Testis (tissue), 3 donors: Measurements from ENCODE around the gene ADSS1. TPM values are rescaled to one million over a fixed set of nuclear protein-coding genes. Genes with fewer than 3 reads are reported as not detected.
A peak's percentile ranks its signal among the peaks of the same experiment; 100 is the strongest.
"Not testable (repeated sequence)": the region's sequence is repeated elsewhere in the genome, so short reads cannot be mapped to it uniquely, and the experiment has no call there.

ENCODE experiments used
- DNase-seq: peaks from one replicate; pipeline ENCODE4 v3.0.0-alpha.2; 2019
- H3K27ac ChIP-seq, 2 donors: fragments of 200-600 bp; sonication (generic); one replicate each; pipeline ENCODE4 v1.5.1; 2019
- H3K27me3 ChIP-seq: fragments of 200-600 bp; sonication (generic); one replicate; pipeline ENCODE4 v1.5.1; 2019
- H3K36me3 ChIP-seq: fragments of 200-600 bp; sonication (generic); one replicate; pipeline ENCODE4 v1.5.1; 2017; ENCODE audit warnings: low read depth; ENCODE audit errors: missing control alignments
- H3K4me1 ChIP-seq: fragments of 200-600 bp; sonication (generic); one replicate; pipeline ENCODE4 v1.5.1; 2019
- H3K4me3 ChIP-seq, 2 donors: fragments of 200-600 bp; sonication (generic); one replicate each; pipeline ENCODE4 v1.5.1; 2017 to 2019
- H3K9me3 ChIP-seq: fragments of 200-600 bp; sonication (generic); one replicate; pipeline ENCODE4 v1.5.1; 2017
- POLR2A ChIP-seq: fragments of 450-650 bp; IDR thresholded peaks from one replicate; pipeline ENCODE4 v1.6.1; 2017; ENCODE audit warnings: antibody characterized with exemption, mild to moderate bottlenecking, moderate library complexity
- WGBS, 2 donors: methylation state at CpG; one replicate each; pipeline ENCODE4 v1.1.5; 2018; 5-methylcytosine and 5-hydroxymethylcytosine counted together
- intact Hi-C: fragments of 100-400 bp; cut with DNase I; formaldehyde crosslinking; loops from one replicate; pipeline ENCODE4 v1.15.1; 2023; ENCODE audit warnings: low total_unique reads
- polyA plus RNA-seq: library from polyadenylated mRNA; stranded (reverse); fragments of 350-450 nt; fragmentation: Illumina TruSeq; extraction: RNeasy Lipid Tissue Mini Kit (QIAGEN cat#74804); gene quantifications from one replicate; pipeline ENCODE4 v1.2.3, GENCODE V29; 2014; ENCODE audit warnings: low read depth, low replicate concordance; ENCODE audit not compliant: insufficient read depth
- total RNA-seq, 2 donors: library from RNA; depleted of rRNA; stranded (reverse); fragments of >200 nt; gene quantifications; one replicate each; pipeline ENCODE4 v1.2.3, GENCODE V29; 2016
- TF ChIP-seq, protein P1 (sequence below), 3 experiments: fragments of 450-650 bp in 2 of 3; fragments of 200-600 bp in 1 of 3; sonication (generic) in 1 of 3; IDR thresholded peaks; one replicate each; pipeline ENCODE4 v1.5.1; 2016 to 2019; ENCODE audit warnings: antibody characterized with exemption in 3 of 3, mild to moderate bottlenecking in 2 of 3, moderate library complexity in 1 of 3

ADSS1 gene
- total and polyA plus RNA-seq, 3 donors from 2014 or later = 48.7 to 79.6 (median 79.4) TPM

DNA sequence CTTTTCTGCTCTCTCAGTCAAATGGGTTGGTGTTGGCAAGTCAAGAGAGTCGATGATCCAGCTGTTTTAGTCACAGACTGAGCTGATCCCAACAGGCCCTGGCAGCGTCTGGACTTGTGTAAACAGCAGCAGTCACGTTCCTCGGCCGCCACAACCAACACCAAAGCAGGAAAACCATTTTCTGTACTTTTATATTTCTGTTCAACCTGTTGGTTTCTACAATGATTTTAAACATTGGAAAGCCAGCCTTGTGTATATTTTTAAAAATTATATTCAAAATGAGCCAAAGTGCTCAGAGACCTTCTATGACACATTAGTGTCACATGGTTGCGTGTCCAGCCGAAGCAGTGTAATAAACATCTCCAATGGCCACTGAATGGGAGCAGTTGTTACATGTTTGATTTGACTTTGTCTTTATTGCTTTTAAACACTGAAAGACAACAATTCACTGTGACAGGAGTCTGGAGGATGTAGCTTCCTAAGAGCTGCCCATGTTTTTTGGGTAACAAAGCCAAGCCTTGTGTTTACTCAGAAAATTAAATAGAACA is 23.0 kb downstream of the ADSS1 start:
- peaks cover 9% of the 10 kb centered on the region for H3K4me1 ChIP-seq
- no peak overlapping the region for H3K4me3 ChIP-seq
- H3K27ac ChIP-seq = peak overlapping the region in 1 of 2 donors; percentile 9
- intact Hi-C loops = no loop called here
- H3K36me3 ChIP-seq = no peaks in the 10 kb centered on the region
- WGBS, 2 donors = 81 to 82% methylated on average over 7 of the region's 7 CpGs
- H3K9me3 ChIP-seq = no peaks in the 10 kb centered on the region
- TF ChIP-seq POLR2A = no peak
- TF ChIP-seq, protein P1, sequence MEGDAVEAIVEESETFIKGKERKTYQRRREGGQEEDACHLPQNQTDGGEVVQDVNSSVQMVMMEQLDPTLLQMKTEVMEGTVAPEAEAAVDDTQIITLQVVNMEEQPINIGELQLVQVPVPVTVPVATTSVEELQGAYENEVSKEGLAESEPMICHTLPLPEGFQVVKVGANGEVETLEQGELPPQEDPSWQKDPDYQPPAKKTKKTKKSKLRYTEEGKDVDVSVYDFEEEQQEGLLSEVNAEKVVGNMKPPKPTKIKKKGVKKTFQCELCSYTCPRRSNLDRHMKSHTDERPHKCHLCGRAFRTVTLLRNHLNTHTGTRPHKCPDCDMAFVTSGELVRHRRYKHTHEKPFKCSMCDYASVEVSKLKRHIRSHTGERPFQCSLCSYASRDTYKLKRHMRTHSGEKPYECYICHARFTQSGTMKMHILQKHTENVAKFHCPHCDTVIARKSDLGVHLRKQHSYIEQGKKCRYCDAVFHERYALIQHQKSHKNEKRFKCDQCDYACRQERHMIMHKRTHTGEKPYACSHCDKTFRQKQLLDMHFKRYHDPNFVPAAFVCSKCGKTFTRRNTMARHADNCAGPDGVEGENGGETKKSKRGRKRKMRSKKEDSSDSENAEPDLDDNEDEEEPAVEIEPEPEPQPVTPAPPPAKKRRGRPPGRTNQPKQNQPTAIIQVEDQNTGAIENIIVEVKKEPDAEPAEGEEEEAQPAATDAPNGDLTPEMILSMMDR (IDR thresholded peaks at IDR 0.05) = no peak
- DNase-seq = no peak
- no peaks in the 10 kb centered on the region for H3K27me3 ChIP-seq

DNA sequence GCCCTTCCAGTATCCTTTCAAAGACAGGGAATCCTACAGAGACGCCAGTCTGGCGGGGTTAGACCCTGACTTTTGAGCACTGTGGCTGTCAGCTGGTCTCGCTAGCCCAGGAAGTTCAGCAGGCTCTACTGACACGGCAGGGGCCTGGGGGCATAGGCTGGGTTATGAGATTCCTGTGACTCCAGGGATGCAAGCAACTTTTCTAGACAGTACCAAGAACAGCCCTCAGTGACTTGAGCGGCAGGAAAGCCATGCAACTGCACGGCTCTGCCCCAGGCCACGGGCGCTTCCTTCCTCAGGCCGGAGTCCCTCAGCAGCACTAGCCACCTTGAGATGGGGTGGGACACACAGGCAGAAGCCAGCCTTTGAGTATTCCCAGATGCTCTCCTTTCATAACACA is 23.8 kb downstream of the ADSS1 start:
- no peak for TF ChIP-seq POLR2A
- TF ChIP-seq, protein P1 (IDR thresholded peaks at IDR 0.05) = no peak
- Histone ChIP-seq H3K9me3 (no peaks in the 10 kb centered on the region), H3K4me3 (no peak overlapping the region), H3K27ac (no peak overlapping the region), H3K36me3 (no peaks in the 10 kb centered on the region), H3K4me1 (peaks cover 11% of the 10 kb centered on the region), H3K27me3 (no peaks in the 10 kb centered on the region)
- intact Hi-C loops = no loop called here
- no peak for DNase-seq
- WGBS, 2 donors = 90 to 91% methylated on average over 6 to 9 of the region's 9 CpGs

GRCh38 chr14:104749111-104749649 is 25.2 kb downstream of the ADSS1 start:
- 58 to 59% methylated on average over 10 to 11 of the region's 11 CpGs for WGBS, 2 donors
- H3K4me3 ChIP-seq = no peak overlapping the region
- H3K27me3 ChIP-seq = no peaks in the 10 kb centered on the region
- no peaks in the 10 kb centered on the region for H3K9me3 ChIP-seq
- peak; percentile 54 for DNase-seq
- H3K4me1 ChIP-seq = peaks cover 19% of the 10 kb centered on the region
- no peaks in the 10 kb centered on the region for H3K36me3 ChIP-seq
- H3K27ac ChIP-seq = no peak overlapping the region
- intact Hi-C loops = no loop called here
- TF ChIP-seq, protein P1 (IDR thresholded peaks at IDR 0.05) = no peak
- no peak for TF ChIP-seq POLR2A

DNA sequence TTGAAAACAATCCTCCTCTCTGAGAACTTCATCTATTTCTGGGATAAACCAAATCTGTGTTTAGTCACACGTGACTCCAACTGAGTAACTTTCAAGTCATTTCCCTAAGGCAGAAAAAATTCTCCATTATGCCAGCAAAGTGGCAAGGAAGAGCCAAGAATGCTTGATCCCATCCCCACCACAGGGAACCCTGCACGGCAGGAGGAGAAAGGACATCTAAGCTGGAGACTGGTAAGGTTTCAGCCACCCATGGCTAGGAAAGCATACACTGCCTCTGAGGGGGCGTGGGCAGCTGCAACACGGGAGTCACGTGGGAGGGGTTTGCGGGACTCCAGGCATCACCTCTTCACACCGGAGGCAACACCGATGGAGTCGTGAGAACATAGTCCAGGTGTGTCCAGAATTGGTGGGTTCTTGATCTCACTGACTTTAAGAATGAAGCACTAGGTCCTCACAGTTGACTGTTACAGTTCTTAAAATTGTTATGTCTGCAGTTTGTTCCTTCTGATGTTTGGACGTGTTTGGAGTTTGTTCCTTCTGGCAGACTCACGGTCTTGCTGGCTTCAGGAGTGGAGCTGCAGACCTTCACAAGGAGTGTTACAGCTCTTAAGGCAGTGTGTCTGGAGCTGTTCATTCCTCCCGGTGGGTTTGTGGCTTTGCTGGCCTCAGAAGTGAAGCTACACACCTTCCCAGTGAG is 26.2 kb downstream of the ADSS1 start:
- no peak for DNase-seq
- WGBS, 2 donors = 70 to 75% methylated on average over 12 of the region's 12 CpGs
- TF ChIP-seq, protein P1 (IDR thresholded peaks at IDR 0.05) = no peak
- no peak for TF ChIP-seq POLR2A
- no peaks in the 10 kb centered on the region for H3K9me3 ChIP-seq
- H3K4me3 ChIP-seq = no peak overlapping the region
- no peaks in the 10 kb centered on the region for H3K27me3 ChIP-seq
- H3K4me1 ChIP-seq = peaks cover 27% of the 10 kb centered on the region
- intact Hi-C loops = no loop called here
- H3K36me3 ChIP-seq = no peaks in the 10 kb centered on the region
- no peak overlapping the region for H3K27ac ChIP-seq

DNA sequence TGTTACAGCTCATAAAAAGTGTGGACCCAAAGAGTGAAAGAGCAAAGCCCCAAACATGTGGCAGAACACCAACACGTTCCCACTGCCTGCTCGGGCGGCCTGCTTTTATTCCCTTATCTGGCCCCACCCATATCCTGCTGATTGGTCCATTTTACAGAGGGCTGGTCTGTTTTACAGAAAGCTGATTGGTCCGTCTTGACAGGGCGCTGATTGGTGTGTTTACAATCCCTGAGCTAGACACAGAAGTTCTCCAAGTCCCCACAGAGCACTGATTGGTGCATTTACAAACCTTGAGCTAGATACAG is 26.7 kb downstream of the ADSS1 start:
- H3K27ac ChIP-seq, H3K36me3 ChIP-seq, intact Hi-C loops, H3K27me3 ChIP-seq, H3K4me3 ChIP-seq, H3K9me3 ChIP-seq: not testable (repeated sequence)
- peak; percentile 73 for DNase-seq
- 65 to 70% methylated on average over 5 of the region's 5 CpGs for WGBS, 2 donors
- peaks cover 27% of the 10 kb centered on the region for H3K4me1 ChIP-seq
